Ovary (tissue), 9 donors: Measurements from ENCODE around the gene SLC39A5. TPM values are rescaled to one million over a fixed set of nuclear protein-coding genes. Genes with fewer than 3 reads are reported as not detected.

Source experiments
- DNase-seq, 5 donors: peaks; one replicate each; pipeline ENCODE4 v3.0.0-alpha.2; 2019 to 2020
- H3K27ac ChIP-seq, 2 donors: fragments of 200-600 bp; one replicate each; pipeline versions ENCODE4 v1.5.1 to v1.8.0; 2019 to 2022
- H3K27me3 ChIP-seq: fragments of 200-600 bp; one replicate; pipeline ENCODE4 v1.8.0; 2022
- H3K36me3 ChIP-seq: fragments of 200-600 bp; sonication (generic); one replicate; pipeline ENCODE4 v1.5.1; 2019
- H3K4me1 ChIP-seq: one replicate; pipeline ENCODE4 v1.8.1; 2013; ENCODE audit warnings: mild to moderate bottlenecking, moderate library complexity; ENCODE audit not compliant: insufficient read depth
- H3K4me3 ChIP-seq: fragments of 200-600 bp; sonication (generic); one replicate; pipeline ENCODE4 v1.5.1; 2017
- H3K9me3 ChIP-seq, 2 donors: fragments of 200-600 bp in 1 of 2; sonication (generic) in 1 of 2; one replicate each; pipeline versions ENCODE4 v1.5.1 to v1.8.1; 2013 to 2019; ENCODE audit warnings: mild to moderate bottlenecking in 1 of 2, moderate library complexity in 1 of 2
- EP300 ChIP-seq: sonication (generic); formaldehyde crosslinking; IDR thresholded peaks from one replicate; pipeline ENCODE4 v1.6.1; 2017; ENCODE audit warnings: antibody characterized with exemption
- POLR2A ChIP-seq: fragments of 450-650 bp; IDR thresholded peaks from one replicate; pipeline ENCODE4 v1.6.1; 2017; ENCODE audit warnings: antibody characterized with exemption, mild to moderate bottlenecking, moderate library complexity
- WGBS, 3 donors: extraction: QIAGEN DNeasy Blood & Tissue Kit in 1 of 3; methylation state at CpG; one replicate each; pipeline versions ENCODE4 v1.1.5 to v1.1.7; 2013 to 2017; 5-methylcytosine and 5-hydroxymethylcytosine counted together
- intact Hi-C, 4 donors: fragments of 100-400 bp; cut with DNase I; formaldehyde crosslinking; loops; one replicate each; pipeline versions ENCODE4 v1.11.0 to v1.15.1; 2022 to 2023
- polyA plus RNA-seq, 2 donors: library from polyadenylated mRNA; stranded (reverse); fragments of 200-250 nt in 1 of 2; fragments of 350-450 nt in 1 of 2; fragmentation: Illumina TruSeq in 1 of 2; extraction: RNeasy Lipid Tissue Mini Kit (QIAGEN cat#74804) in 1 of 2; gene quantifications; one replicate each; pipeline ENCODE4 v1.2.3, GENCODE V29; 2013 to 2014
- total RNA-seq, 7 donors: library from RNA; depleted of rRNA in 2 of 7; stranded (reverse); fragments of >200 nt in 2 of 7; fragmentation: NEBNext Ultra II Directional in 3 of 7; extraction: Animal tissue kit (Norgen Biotek cat#: 25700) in 3 of 7; gene quantifications; one replicate each; pipeline versions ENCODE4 v1.1.0 to v1.2.4, GENCODE V29; 2016 to 2023
- TF ChIP-seq, protein P1 (sequence below), 3 donors: fragments of 450-650 bp in 2 of 3; fragments of 200-600 bp in 1 of 3; IDR thresholded peaks; one replicate each; pipeline versions ENCODE4 v1.5.1 to v1.8.0; 2016 to 2022; ENCODE audit warnings: antibody characterized with exemption in 3 of 3, mild to moderate bottlenecking in 1 of 3
- donor health status: DM: no; HTN: no; CAD: no; lungs with moderate emphysema.
- donor health status: DM: no; HTN: no; CAD: no.
- donor health status: Bipolar disorder and iron deficiency.
- donor health status: DM: yes; HTN: yes; CAD: no.
- donor health status: DM: no; HTN: no; CAD: no.
- donor health status: DM: yes; HTN: yes; CAD: no.

The SLC39A5 gene
- total and polyA plus RNA-seq, 9 donors = 0.25 to 0.85 (median 0.67) TPM; not detected in 1

DNA sequence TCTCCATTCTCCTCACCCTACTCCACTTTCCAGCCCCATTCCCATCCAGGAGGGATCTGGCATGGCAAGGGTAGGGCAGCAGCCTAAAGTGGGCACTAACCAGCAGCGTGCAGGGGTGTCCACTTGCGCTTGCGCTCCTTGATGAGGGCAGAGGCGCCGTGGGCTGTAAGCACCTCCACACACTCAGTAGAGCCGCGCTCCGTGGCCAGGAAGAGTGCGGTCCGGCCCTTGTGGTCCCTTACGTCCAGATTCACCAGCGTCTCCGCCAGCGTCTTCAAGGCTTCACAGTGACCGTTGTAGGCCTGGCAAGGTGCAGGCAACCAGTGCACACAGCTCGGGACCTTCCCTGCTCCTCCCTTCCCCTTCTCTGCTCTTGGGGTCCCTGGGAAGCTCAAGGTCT is 18.1 kb downstream of the SLC39A5 start:
- Histone ChIP-seq H3K27ac (no peak overlapping the region), H3K36me3 (peaks cover 5% of the 10 kb centered on the region), H3K4me1 (no peaks in the 10 kb centered on the region), H3K27me3 (no peaks in the 10 kb centered on the region), H3K4me3 (no peak overlapping the region), H3K9me3 (no peaks in the 10 kb centered on the region)
- TF ChIP-seq, protein P1, sequence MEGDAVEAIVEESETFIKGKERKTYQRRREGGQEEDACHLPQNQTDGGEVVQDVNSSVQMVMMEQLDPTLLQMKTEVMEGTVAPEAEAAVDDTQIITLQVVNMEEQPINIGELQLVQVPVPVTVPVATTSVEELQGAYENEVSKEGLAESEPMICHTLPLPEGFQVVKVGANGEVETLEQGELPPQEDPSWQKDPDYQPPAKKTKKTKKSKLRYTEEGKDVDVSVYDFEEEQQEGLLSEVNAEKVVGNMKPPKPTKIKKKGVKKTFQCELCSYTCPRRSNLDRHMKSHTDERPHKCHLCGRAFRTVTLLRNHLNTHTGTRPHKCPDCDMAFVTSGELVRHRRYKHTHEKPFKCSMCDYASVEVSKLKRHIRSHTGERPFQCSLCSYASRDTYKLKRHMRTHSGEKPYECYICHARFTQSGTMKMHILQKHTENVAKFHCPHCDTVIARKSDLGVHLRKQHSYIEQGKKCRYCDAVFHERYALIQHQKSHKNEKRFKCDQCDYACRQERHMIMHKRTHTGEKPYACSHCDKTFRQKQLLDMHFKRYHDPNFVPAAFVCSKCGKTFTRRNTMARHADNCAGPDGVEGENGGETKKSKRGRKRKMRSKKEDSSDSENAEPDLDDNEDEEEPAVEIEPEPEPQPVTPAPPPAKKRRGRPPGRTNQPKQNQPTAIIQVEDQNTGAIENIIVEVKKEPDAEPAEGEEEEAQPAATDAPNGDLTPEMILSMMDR (IDR thresholded peaks at IDR 0.05) = no peak
- TF ChIP-seq POLR2A (no peak), EP300 (no peak)
- intact Hi-C loops = no loop called here
- 89 to 94% (median 90%) methylated on average over 16 of the region's 16 CpGs for WGBS, 3 donors
- no peak for DNase-seq

DNA sequence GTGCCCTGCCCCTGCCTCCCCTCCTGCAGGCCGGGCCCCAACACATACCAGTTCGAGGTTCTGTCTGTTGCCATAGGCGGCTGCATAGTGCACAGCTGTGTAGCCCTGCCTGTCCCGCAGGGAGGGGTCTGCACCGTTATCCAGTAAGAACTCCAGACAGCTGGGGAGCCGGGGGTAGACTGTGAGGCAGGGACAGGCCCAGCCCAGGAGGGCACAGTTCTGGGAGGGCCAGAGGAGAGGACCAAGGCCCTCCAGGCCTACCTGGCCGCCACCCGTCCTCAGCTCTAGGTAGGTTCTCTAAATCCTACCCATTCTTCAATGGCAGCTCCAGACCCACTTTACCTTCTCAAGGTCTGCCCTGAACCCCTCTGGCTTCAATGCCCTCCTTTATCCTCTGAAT is 18.9 kb downstream of the SLC39A5 start:
- WGBS, 3 donors = 87 to 94% (median 90%) methylated on average over 8 of the region's 8 CpGs
- no peaks in the 10 kb centered on the region for H3K4me1 ChIP-seq
- peaks cover 5% of the 10 kb centered on the region for H3K36me3 ChIP-seq
- H3K27ac ChIP-seq = no peak overlapping the region
- no peaks in the 10 kb centered on the region for H3K27me3 ChIP-seq
- no peak overlapping the region for H3K4me3 ChIP-seq
- intact Hi-C loops = no loop called here
- H3K9me3 ChIP-seq = no peaks in the 10 kb centered on the region
- DNase-seq = no peak
- no peak for TF ChIP-seq EP300
- no peak for TF ChIP-seq POLR2A
- TF ChIP-seq, protein P1 (IDR thresholded peaks at IDR 0.05) = no peak

GRCh38 chr12:56252649-56253048 is 22.8 kb downstream of the SLC39A5 start:
- peaks cover 2% of the 10 kb centered on the region for H3K36me3 ChIP-seq
- WGBS, 3 donors = 90 to 96% (median 91%) methylated on average over 3 of the region's 3 CpGs

DNA sequence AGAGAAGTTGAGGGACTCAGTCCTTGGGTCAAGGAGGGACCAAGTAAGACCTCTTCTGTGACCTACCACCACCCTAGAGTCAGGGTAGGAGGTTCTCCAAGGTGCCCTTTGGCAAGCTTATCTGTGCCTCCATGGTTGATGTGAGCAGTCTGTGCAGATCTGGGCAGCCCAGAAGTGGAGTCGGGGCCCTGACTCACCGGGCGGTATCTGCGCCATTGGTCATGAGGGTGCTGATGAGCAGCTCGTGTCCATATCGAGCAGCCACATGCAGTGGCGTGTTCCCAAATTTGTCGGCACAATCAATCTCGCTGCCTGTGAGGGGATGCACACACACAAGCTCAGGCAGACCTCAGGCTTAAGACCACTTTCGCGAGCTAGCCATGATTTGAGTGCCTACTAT is 23.2 kb downstream of the SLC39A5 start:
- TF ChIP-seq POLR2A (no peak), EP300 (no peak)
- TF ChIP-seq, protein P1 (IDR thresholded peaks at IDR 0.05) = no peak
- no peak for DNase-seq
- peaks cover 4% of the 10 kb centered on the region for H3K4me1 ChIP-seq
- no peaks in the 10 kb centered on the region for H3K9me3 ChIP-seq
- H3K4me3 ChIP-seq = no peak overlapping the region
- WGBS, 3 donors = 89 to 92% (median 92%) methylated on average over 11 of the region's 11 CpGs
- H3K27ac ChIP-seq = no peak overlapping the region
- peaks cover 2% of the 10 kb centered on the region for H3K36me3 ChIP-seq
- intact Hi-C loops = no loop called here
- no peaks in the 10 kb centered on the region for H3K27me3 ChIP-seq

More at GRCh38 chr12:56252649-56253048, 22.8 kb downstream of the SLC39A5 start:
- TF ChIP-seq, protein P1 (IDR thresholded peaks at IDR 0.05) = no peak
- TF ChIP-seq EP300 (no peak), POLR2A (no peak)
- H3K4me3 ChIP-seq = no peak overlapping the region
- H3K27ac ChIP-seq = no peak overlapping the region
- intact Hi-C loops = no loop called here
- no peak for DNase-seq
- no peaks in the 10 kb centered on the region for H3K27me3 ChIP-seq
- H3K4me1 ChIP-seq = peaks cover 4% of the 10 kb centered on the region
- H3K9me3 ChIP-seq = no peaks in the 10 kb centered on the region
